HEK293 (cell line): Measurements from ENCODE around the gene C19orf53.
A peak's percentile ranks its signal among the peaks of the same experiment; 100 is the strongest.

Experiments used
- CTCF ChIA-PET: fragments of 350-600 bp; formaldehyde crosslinking; extraction: SDS; loops from one replicate; lab custom pipeline; 2021; ENCODE audit warnings: antibody characterized with exemption; lab: Yijun Ruan, JAX
- POLR2A ChIA-PET: fragments of 300-600 bp; formaldehyde crosslinking; extraction: SDS; loops from one replicate; lab custom pipeline; 2020; ENCODE audit warnings: antibody characterized with exemption, inconsistent platforms; lab: Yijun Ruan, JAX
- H3K27ac ChIP-seq: fragments of 200-500 bp; sonication (Bioruptor generic); 2 replicates; pipeline ENCODE4 v1.5.1; 2014; ENCODE audit warnings: low read depth, low read length, control low read depth, inconsistent platforms; ENCODE audit errors: extremely low read depth
- H3K36me3 ChIP-seq, 2 experiments: fragments of 200-500 bp in 1 of 2; sonication (Bioruptor generic) in 1 of 2; 1 replicate in 1 of 2; 2 replicates in 1 of 2; pipeline ENCODE4 v1.5.1; 2014 to 2017; ENCODE audit warnings: inconsistent platforms in 2 of 2, low read length in 2 of 2; ENCODE audit not compliant: control insufficient read depth in 2 of 2, insufficient read depth in 1 of 2
- H3K4me1 ChIP-seq: fragments of 200-500 bp; sonication (Bioruptor generic); 2 replicates; pipeline ENCODE4 v1.5.1; 2014; ENCODE audit warnings: mild to moderate bottlenecking, low read length, inconsistent platforms; ENCODE audit not compliant: control insufficient read depth, insufficient read depth
- H3K4me3 ChIP-seq: 2 replicates; pipeline ENCODE4 v1.5.1; 2011; ENCODE audit warnings: low read depth, mild to moderate bottlenecking, control low read depth, low read length, moderate library complexity
- H3K9me3 ChIP-seq: fragments of 200-500 bp; sonication (Bioruptor generic); 2 replicates; pipeline ENCODE4 v1.5.1; 2014; ENCODE audit warnings: low read depth, low read length, inconsistent platforms; ENCODE audit not compliant: control insufficient read depth, insufficient read depth
- BCL11B ChIP-seq: fragments of 450-650 bp; formaldehyde crosslinking; IDR thresholded peaks from 2 replicates; pipeline ENCODE4 v1.5.1; 2016; ENCODE audit warnings: low read depth, missing biosample characterization, missing genetic modification characterization
- GLIS1 ChIP-seq: fragments of 450-650 bp; formaldehyde crosslinking; IDR thresholded peaks from 2 replicates; pipeline ENCODE4 v1.5.1; 2016; ENCODE audit warnings: missing biosample characterization, missing genetic modification characterization
- KLF7 ChIP-seq: fragments of 450-650 bp; formaldehyde crosslinking; IDR thresholded peaks from 2 replicates; pipeline ENCODE4 v1.5.1; 2016; ENCODE audit warnings: missing biosample characterization, missing genetic modification characterization, borderline replicate concordance
- SP2 ChIP-seq: fragments of 450-650 bp; formaldehyde crosslinking; IDR thresholded peaks from 2 replicates; pipeline ENCODE4 v1.5.1; 2016; ENCODE audit warnings: missing biosample characterization, missing genetic modification characterization
- ZFP37 ChIP-seq: fragments of 450-650 bp; formaldehyde crosslinking; IDR thresholded peaks from 2 replicates; pipeline ENCODE4 v1.5.1; 2016; ENCODE audit warnings: missing biosample characterization, missing genetic modification characterization
- ZNF121 ChIP-seq: fragments of 450-650 bp; formaldehyde crosslinking; IDR thresholded peaks from 2 replicates; pipeline ENCODE4 v1.5.1; 2016; ENCODE audit warnings: missing biosample characterization, missing genetic modification characterization
- ZNF184 ChIP-seq: fragments of 450-650 bp; IDR thresholded peaks from 2 replicates; pipeline ENCODE4 v1.5.1; 2018; ENCODE audit warnings: missing biosample characterization, mild to moderate bottlenecking, missing genetic modification characterization
- ZNF23 ChIP-seq: fragments of 450-650 bp; formaldehyde crosslinking; IDR thresholded peaks from 2 replicates; pipeline ENCODE4 v1.5.1; 2016; ENCODE audit warnings: missing biosample characterization, missing genetic modification characterization, borderline replicate concordance
- ZNF248 ChIP-seq: fragments of 450-650 bp; formaldehyde crosslinking; IDR thresholded peaks from 2 replicates; pipeline ENCODE4 v1.5.1; 2017; ENCODE audit warnings: missing biosample characterization, missing genetic modification characterization
- ZNF335 ChIP-seq: fragments of 450-650 bp; formaldehyde crosslinking; conservative IDR thresholded peaks from 2 replicates; pipeline ENCODE4 v1.5.1; 2016; ENCODE audit warnings: missing biosample characterization, missing genetic modification characterization
- ZNF350 ChIP-seq: fragments of 450-650 bp; formaldehyde crosslinking; IDR thresholded peaks from 2 replicates; pipeline ENCODE4 v1.5.0; 2017; ENCODE audit warnings: missing biosample characterization, mild to moderate bottlenecking, missing genetic modification characterization
- ZNF404 ChIP-seq: fragments of 450-650 bp; formaldehyde crosslinking; IDR thresholded peaks from 2 replicates; pipeline ENCODE4 v1.5.1; 2017; ENCODE audit warnings: missing biosample characterization, missing genetic modification characterization
- ZNF473 ChIP-seq: fragments of 450-650 bp; formaldehyde crosslinking; IDR thresholded peaks from 2 replicates; pipeline ENCODE4 v1.5.1; 2017; ENCODE audit warnings: missing biosample characterization, missing genetic modification characterization
- ZNF549 ChIP-seq: fragments of 450-650 bp; IDR thresholded peaks from 2 replicates; pipeline ENCODE4 v1.5.1; 2018; ENCODE audit warnings: missing biosample characterization, missing genetic modification characterization, mild to moderate bottlenecking, inconsistent platforms, moderate library complexity
- ZNF747 ChIP-seq: fragments of 450-650 bp; formaldehyde crosslinking; IDR thresholded peaks from 2 replicates; pipeline ENCODE4 v1.5.1; 2016; ENCODE audit warnings: missing biosample characterization, missing genetic modification characterization
- ZNF76 ChIP-seq: fragments of 450-650 bp; formaldehyde crosslinking; IDR thresholded peaks from 2 replicates; pipeline ENCODE4; 2016; ENCODE audit warnings: low read depth, missing biosample characterization, missing genetic modification characterization, borderline replicate concordance
- TF ChIP-seq, protein P1 (sequence below): IDR thresholded peaks from 2 replicates; pipeline ENCODE4 v1.6.1; 2011; ENCODE audit warnings: mild to moderate bottlenecking, low read depth, low read length, borderline replicate concordance
- TF ChIP-seq, protein P2 (sequence below): fragments of 450-650 bp; formaldehyde crosslinking; IDR thresholded peaks from 2 replicates; pipeline ENCODE4 v1.5.1; 2016; ENCODE audit warnings: missing biosample characterization, missing genetic modification characterization
- TF ChIP-seq, protein P3 (sequence below): fragments of 450-650 bp; formaldehyde crosslinking; IDR thresholded peaks from 2 replicates; pipeline ENCODE4 v1.5.1; 2017; ENCODE audit warnings: missing biosample characterization, missing genetic modification characterization

Gene C19orf53

GRCh38 chr19:13825489-13826441, 51.5 kb downstream of the C19orf53 start (continued):
- TF ChIP-seq, protein P1, sequence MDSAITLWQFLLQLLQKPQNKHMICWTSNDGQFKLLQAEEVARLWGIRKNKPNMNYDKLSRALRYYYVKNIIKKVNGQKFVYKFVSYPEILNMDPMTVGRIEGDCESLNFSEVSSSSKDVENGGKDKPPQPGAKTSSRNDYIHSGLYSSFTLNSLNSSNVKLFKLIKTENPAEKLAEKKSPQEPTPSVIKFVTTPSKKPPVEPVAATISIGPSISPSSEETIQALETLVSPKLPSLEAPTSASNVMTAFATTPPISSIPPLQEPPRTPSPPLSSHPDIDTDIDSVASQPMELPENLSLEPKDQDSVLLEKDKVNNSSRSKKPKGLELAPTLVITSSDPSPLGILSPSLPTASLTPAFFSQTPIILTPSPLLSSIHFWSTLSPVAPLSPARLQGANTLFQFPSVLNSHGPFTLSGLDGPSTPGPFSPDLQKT: no peak
- TF ChIP-seq ZNF76 (tag by site-specific recombination) (peak; percentile 42; the same call in 1 of the 2 replicates), ZNF350 (tag by site-specific recombination) (no peak), ZNF184 (tag by site-specific recombination) (no peak), ZNF248 (tag by site-specific recombination) (no peak), BCL11B (tag by site-specific recombination) (no peak), ZNF404 (no peak), KLF7 (no peak)
- TF ChIP-seq, protein P2, sequence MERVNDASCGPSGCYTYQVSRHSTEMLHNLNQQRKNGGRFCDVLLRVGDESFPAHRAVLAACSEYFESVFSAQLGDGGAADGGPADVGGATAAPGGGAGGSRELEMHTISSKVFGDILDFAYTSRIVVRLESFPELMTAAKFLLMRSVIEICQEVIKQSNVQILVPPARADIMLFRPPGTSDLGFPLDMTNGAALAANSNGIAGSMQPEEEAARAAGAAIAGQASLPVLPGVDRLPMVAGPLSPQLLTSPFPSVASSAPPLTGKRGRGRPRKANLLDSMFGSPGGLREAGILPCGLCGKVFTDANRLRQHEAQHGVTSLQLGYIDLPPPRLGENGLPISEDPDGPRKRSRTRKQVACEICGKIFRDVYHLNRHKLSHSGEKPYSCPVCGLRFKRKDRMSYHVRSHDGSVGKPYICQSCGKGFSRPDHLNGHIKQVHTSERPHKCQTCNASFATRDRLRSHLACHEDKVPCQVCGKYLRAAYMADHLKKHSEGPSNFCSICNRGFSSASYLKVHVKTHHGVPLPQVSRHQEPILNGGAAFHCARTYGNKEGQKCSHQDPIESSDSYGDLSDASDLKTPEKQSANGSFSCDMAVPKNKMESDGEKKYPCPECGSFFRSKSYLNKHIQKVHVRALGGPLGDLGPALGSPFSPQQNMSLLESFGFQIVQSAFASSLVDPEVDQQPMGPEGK (tag by site-specific recombination): 0 out of 2 replicates have a peak, but pooled peaks have one; percentile 23

- Histone ChIP-seq H3K36me3 (peaks cover 0 to 24% of the 10 kb centered on the region in 2 experiments; a peak in 2 of 3 replicates), H3K4me3 (no peak overlapping the region), H3K9me3 (no peaks in the 10 kb centered on the region), H3K4me1 (no peaks in the 10 kb centered on the region), H3K27ac (no peak overlapping the region)
- ChIA-PET POLR2A (interaction anchor here (0.7 kb wide), 1 partner anchor 167 kb away, joined by 5 read pairs; no protein-coding TSS in a partner anchor), CTCF (interaction anchor here (0.7 to 1.4 kb wide), 2 partner anchors 9 to 108 kb away, joined by 3 to 5 read pairs; no protein-coding TSS in a partner anchor)
- TF ChIP-seq ZNF121 (tag by site-specific recombination): peak; percentile 65; the same call in 1 of the 2 replicates
- TF ChIP-seq ZFP37 (tag by site-specific recombination): no peak
- TF ChIP-seq, all 188 proteins: peak for 1
Observed at GRCh38 chr19:13826652-13827235, 52.5 kb downstream of the C19orf53 start.

GRCh38 chr19:13827656-13828055, 53.4 kb downstream of the C19orf53 start:
- ChIA-PET CTCF (interaction anchor here (0.6 to 1.4 kb wide), 3 partner anchors 8 to 189 kb away, joined by 3 to 4 read pairs (median 3); no protein-coding TSS in a partner anchor), POLR2A (interaction anchor here (0.6 to 0.7 kb wide), 2 partner anchors 10 to 22 kb away, joined by 3 to 4 read pairs; no protein-coding TSS in a partner anchor)
- Histone ChIP-seq H3K4me3 (no peak overlapping the region), H3K4me1 (no peaks in the 10 kb centered on the region), H3K27ac (no peak overlapping the region), H3K9me3 (no peaks in the 10 kb centered on the region), H3K36me3 (peaks cover 0 to 24% of the 10 kb centered on the region in 2 experiments; a peak in 2 of 3 replicates)
- TF ChIP-seq SP2 (peak; percentile 49), ZNF747 (tag by site-specific recombination) (no peak), ZNF335 (tag by site-specific recombination) (peak; percentile 24; the same call in 1 of the 2 replicates), ZNF473 (no peak), GLIS1 (tag by site-specific recombination) (no peak), ZNF549 (tag by site-specific recombination) (no peak), ZNF23 (tag by site-specific recombination) (no peak)
- TF ChIP-seq, protein P3, sequence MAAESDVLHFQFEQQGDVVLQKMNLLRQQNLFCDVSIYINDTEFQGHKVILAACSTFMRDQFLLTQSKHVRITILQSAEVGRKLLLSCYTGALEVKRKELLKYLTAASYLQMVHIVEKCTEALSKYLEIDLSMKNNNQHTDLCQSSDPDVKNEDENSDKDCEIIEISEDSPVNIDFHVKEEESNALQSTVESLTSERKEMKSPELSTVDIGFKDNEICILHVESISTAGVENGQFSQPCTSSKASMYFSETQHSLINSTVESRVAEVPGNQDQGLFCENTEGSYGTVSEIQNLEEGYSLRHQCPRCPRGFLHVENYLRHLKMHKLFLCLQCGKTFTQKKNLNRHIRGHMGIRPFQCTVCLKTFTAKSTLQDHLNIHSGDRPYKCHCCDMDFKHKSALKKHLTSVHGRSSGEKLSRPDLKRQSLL (tag by site-specific recombination): no peak
- TF ChIP-seq, protein P1: no peak
